Kidney (tissue), 14 donors: ENCODE results near the gene PRR29. TPM values are rescaled to one million over a fixed set of nuclear protein-coding genes. Genes with fewer than 3 reads are reported as not detected.

ENCODE experiments used
- DNase-seq, 5 donors: peaks; one replicate each; pipeline ENCODE4 v3.0.0-alpha.2; 2013 to 2020
- FAIRE-seq: peaks from 2 replicates; lab custom pipeline; 2012; peaks lifted over from hg19 to GRCh38; lab: Jason Lieb, UNC
- H3K27ac ChIP-seq, 2 donors: one replicate each; pipeline ENCODE4 v1.7.0; 2013; ENCODE audit warnings: low read depth in 2 of 2, low read length in 2 of 2, inconsistent platforms in 1 of 2
- H3K27me3 ChIP-seq: one replicate; pipeline ENCODE4 v1.7.1; 2013; ENCODE audit warnings: low read length, inconsistent platforms; ENCODE audit not compliant: control insufficient read depth, insufficient read depth
- H3K36me3 ChIP-seq, 3 donors: one replicate each; pipeline versions ENCODE4 v1.7.0 to v1.7.1; 2013; ENCODE audit warnings: low read length in 3 of 3, control low read depth in 1 of 3, inconsistent platforms in 1 of 3; ENCODE audit not compliant: insufficient read depth in 3 of 3, control insufficient read depth in 2 of 3
- H3K4me1 ChIP-seq, 3 donors: one replicate each; pipeline versions ENCODE4 v1.7.0 to v1.7.1; 2013; ENCODE audit warnings: low read length in 3 of 3, inconsistent platforms in 1 of 3, low read depth in 1 of 3; ENCODE audit not compliant: control insufficient read depth in 2 of 3, insufficient read depth in 2 of 3
- H3K4me3 ChIP-seq, 3 donors: one replicate each; pipeline versions ENCODE4 v1.7.0 to v1.8.1; 2013; ENCODE audit warnings: low read length in 3 of 3, control low read depth in 1 of 3, inconsistent platforms in 1 of 3
- H3K9ac ChIP-seq, 3 donors: one replicate each; pipeline versions ENCODE4 v1.7.0 to v1.7.1; 2013; ENCODE audit warnings: low read length in 3 of 3, control low read depth in 1 of 3, inconsistent platforms in 1 of 3
- H3K9me3 ChIP-seq, 3 donors: one replicate each; pipeline versions ENCODE4 v1.7.0 to v1.7.1; 2013; ENCODE audit warnings: low read length in 3 of 3, control low read depth in 1 of 3, inconsistent platforms in 1 of 3; ENCODE audit not compliant: control insufficient read depth in 2 of 3, insufficient read depth in 1 of 3
- intact Hi-C: fragments of 100-400 bp; cut with DNase I; formaldehyde crosslinking; loops from one replicate; pipeline ENCODE4 v1.11.1; 2022
- polyA plus RNA-seq: library from polyadenylated mRNA; stranded (reverse); fragments of 350-450 nt; fragmentation: Illumina TruSeq; extraction: RNeasy Lipid Tissue Mini Kit (QIAGEN cat#74804); gene quantifications from one replicate; pipeline ENCODE4 v1.2.3, GENCODE V29; 2014; ENCODE audit warnings: low read depth, low replicate concordance; ENCODE audit not compliant: insufficient read depth
- total RNA-seq: library from RNA; stranded (reverse); fragmentation: NEBNext Ultra II Directional; extraction: Animal tissue kit (Norgen Biotek cat#: 25700); gene quantifications from one replicate; pipeline ENCODE4 v1.2.1, GENCODE V29; 2021
- TF ChIP-seq, protein P1 (sequence below): IDR thresholded peaks from 3 replicates; pipeline ENCODE4 v1.5.1; 2012; ENCODE audit warnings: mild to moderate bottlenecking, moderate library complexity, borderline replicate concordance; ENCODE audit not compliant: insufficient read depth; ENCODE audit errors: extremely low read depth
- donor health status: control.
- donor health status: control.
- donor health status: control.
- donor health status: control.
- donor health status: control.
- donor health status: DM: yes; HTN: yes; CAD: no.
- donor health status: Normal renal cell carcinoma (clear cell type).

Gene PRR29
- total and polyA plus RNA-seq, 2 donors from 2014 or later: 1.2 to 4.4 TPM

DNA sequence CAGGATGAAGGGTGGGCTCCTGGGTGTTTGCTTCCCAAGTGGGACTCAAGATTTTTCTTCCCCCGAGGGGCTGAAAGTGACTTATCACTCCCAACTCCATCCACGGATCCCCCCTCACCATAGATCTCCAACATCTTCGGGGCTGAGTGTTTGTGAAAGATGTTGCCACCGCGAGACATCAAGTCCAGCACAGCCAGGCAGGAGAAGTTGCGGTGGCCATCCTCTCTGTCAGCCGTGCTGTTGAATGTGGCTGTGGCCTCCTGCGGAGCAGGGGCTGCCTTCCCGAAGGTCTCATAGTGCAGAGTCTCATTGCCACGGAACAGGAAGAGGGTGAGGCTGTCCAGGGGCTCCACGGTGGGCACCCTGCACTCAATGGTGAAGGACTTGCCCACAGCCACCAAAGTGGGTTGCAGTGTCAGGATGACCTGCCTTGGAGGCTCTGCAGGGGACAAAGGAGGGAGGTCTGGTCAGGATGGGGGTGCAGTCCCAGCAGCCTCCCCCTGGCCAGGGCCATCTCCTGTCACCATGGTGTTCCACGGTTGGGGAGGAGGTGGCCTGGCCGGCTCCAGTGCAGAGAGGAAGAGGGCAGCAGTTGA lies 5.5 kb downstream of the PRR29 start:
- no peak overlapping the region for H3K4me3 ChIP-seq
- no peak overlapping the region for H3K9ac ChIP-seq
- DNase-seq: no peak
- TF ChIP-seq, protein P1, sequence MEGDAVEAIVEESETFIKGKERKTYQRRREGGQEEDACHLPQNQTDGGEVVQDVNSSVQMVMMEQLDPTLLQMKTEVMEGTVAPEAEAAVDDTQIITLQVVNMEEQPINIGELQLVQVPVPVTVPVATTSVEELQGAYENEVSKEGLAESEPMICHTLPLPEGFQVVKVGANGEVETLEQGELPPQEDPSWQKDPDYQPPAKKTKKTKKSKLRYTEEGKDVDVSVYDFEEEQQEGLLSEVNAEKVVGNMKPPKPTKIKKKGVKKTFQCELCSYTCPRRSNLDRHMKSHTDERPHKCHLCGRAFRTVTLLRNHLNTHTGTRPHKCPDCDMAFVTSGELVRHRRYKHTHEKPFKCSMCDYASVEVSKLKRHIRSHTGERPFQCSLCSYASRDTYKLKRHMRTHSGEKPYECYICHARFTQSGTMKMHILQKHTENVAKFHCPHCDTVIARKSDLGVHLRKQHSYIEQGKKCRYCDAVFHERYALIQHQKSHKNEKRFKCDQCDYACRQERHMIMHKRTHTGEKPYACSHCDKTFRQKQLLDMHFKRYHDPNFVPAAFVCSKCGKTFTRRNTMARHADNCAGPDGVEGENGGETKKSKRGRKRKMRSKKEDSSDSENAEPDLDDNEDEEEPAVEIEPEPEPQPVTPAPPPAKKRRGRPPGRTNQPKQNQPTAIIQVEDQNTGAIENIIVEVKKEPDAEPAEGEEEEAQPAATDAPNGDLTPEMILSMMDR: no peak
- no peak overlapping the region for H3K27ac ChIP-seq
- H3K9me3 ChIP-seq: no peaks in the 10 kb centered on the region
- no peak for FAIRE-seq
- intact Hi-C loops: no loop called here
- peaks cover 0 to 12% (median 3%) of the 10 kb centered on the region in 3 donors for H3K4me1 ChIP-seq
- no peaks in the 10 kb centered on the region for H3K27me3 ChIP-seq
- H3K36me3 ChIP-seq: no peaks in the 10 kb centered on the region

DNA sequence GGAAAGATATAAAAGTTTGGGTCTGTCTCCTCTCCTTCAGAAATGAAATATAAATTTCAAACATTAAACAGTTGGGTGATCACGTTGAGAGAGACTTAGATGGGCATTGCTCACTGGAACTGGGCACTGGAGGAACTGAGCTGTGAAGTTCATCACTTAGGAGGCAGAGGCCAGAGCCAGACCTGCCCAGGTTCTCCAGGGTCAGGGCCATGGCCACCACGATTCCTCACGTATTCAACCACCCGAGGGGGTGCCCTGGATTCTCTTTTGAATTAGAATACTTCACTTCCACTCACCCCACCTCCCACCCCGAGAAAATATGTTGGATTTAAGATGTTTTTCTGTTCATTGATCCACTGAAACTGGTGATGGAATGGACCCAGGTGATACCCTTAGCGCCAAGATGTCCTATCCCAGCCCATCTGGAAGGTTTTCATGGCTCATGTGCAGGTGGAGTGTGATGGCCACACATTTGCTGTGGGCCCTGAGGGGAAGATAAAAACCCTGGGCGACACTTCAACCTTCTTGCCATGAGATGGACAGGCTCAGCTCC lies 6.1 kb downstream of the PRR29 start:
- H3K9me3 ChIP-seq: no peaks in the 10 kb centered on the region
- FAIRE-seq (no peak), DNase-seq (no peak)
- H3K4me3 ChIP-seq: no peak overlapping the region
- peaks cover 0 to 15% (median 3%) of the 10 kb centered on the region in 3 donors for H3K4me1 ChIP-seq
- no peak overlapping the region for H3K9ac ChIP-seq
- TF ChIP-seq, protein P1: no peak
- H3K36me3 ChIP-seq: no peaks in the 10 kb centered on the region
- no peaks in the 10 kb centered on the region for H3K27me3 ChIP-seq
- no peak overlapping the region for H3K27ac ChIP-seq
- intact Hi-C loops: no loop called here

DNA sequence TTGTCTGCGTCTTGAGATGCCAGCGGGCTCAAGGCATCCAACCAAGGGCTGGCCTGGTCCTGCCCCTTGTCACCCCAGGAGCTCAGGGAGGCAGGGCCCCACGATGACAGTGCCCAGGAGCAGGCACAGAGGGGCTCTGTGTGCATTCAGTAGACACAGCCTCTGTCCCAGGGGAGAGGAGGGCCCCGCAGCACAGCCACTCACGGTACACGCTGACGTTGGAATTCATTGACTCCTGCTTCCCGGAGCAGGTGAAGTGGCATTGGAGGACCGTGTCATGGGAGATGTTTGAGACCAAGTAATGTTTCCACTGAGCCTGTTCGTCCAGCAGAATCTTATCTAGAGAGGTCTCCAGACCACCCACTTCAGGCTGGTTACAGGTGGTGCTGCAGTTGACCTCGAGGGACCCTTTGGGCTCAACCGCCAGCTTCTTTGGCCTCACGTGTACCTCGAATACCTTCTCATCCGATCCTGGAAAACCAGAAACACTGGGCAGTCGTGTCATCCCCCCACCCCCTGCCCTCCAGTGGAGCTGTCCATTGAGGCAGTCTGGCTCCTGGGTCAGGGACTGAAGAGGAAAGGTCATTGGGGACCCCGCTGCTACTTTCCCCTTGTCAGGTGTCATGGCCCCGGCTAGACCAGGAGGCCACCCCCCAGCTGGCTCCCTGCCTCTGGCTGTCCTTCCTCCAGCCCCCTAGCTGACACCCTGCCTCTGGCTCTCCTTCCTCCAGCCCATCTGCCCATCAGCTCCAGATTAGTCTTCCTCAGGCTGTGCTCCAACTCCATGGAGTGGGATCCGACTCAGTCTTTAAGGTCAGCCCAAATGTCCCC lies 7.0 kb downstream of the PRR29 start:
- H3K4me1 ChIP-seq: peaks cover 0 to 15% (median 3%) of the 10 kb centered on the region in 3 donors
- H3K27ac ChIP-seq: no peak overlapping the region
- H3K9ac ChIP-seq: no peak overlapping the region
- TF ChIP-seq, protein P1: no peak
- H3K9me3 ChIP-seq: no peaks in the 10 kb centered on the region
- peak overlapping the region in 1 of 3 donors; percentile 29 for H3K4me3 ChIP-seq
- intact Hi-C loops: no loop called here
- no peaks in the 10 kb centered on the region for H3K27me3 ChIP-seq
- no peaks in the 10 kb centered on the region for H3K36me3 ChIP-seq
- DNase-seq (no peak), FAIRE-seq (no peak)
